GM19238 (cell line): ENCODE data around the gene C12orf60.

Experiments
- DNase-seq: peaks from one replicate; pipeline ENCODE4 v3.0.0; 2011; ENCODE audit warnings: low spot score; ENCODE audit not compliant: insufficient read length

The C12orf60 gene

DNA sequence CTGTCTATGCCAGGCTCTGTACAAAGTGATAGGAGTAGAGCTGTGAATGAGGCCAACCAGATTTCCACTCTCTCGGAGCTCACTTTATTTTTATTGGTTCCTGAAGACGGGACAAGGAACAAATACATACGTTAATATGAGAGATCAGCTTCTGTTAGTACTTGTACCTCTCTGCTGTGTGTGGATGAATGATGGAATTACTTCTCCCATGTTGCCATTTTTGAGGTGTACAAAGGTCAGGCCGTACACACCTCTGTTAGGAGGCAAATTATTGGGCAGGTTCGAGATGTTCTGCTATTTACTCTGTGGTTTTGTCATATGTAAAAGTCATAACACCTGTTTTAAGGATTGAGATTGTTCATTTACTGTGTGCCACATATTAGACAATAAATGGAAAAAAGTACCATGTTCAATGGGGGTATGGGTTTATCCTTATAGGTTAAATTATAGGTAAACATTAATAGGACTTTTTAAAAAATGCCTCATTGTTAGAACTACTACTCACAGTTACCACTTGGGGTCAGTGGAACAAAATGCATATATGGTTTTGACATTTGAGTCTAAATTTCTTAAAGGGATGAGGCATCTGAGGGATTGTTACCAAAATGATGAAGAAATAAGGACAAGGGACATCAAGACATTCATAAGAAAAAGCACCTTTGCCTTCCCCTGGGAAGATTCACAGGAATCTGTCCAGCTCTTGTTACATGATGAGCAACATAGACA is 27.1 kb upstream of the C12orf60 start:
- DNase-seq, result no peak

DNA sequence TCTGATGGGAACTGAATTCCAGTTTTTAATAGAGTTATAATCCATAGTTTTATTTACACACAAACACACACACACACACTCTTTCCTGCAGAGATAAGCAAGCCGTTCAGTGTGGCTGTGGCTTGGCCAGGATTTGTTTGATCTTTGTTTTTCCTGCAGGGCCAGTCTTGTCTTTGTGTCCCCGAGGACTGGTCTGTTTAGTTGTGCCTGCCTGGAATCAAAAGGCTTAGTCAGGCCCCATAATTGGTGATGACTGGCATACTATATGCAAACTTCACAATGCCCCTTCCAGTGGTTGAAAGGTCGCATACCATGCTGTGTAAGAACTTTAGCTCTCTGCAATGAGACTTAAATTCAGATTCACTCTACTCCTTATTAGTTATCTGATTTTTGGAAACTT is 26.2 kb upstream of the C12orf60 start:
- DNase-seq, result no peak

DNA sequence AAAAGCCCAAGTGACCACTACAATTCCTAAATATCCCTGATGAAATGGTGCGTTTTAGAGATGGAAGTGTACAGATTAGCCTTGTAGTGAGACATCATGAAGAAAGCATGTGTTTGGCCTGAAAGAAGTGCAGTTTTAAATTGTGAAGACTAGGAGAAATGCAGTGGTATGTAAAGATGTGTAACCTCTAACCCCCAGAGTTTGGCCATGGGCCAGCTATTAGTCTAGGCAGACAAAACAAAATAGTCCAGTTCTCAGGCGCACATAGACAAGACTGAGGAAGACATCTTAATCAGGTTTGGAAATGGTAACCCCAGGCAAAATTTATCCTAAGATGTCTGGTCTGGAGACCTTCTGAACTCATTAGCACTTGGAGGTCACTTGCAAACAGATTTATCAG is 23.6 kb upstream of the C12orf60 start:
- DNase-seq, result no peak

DNA sequence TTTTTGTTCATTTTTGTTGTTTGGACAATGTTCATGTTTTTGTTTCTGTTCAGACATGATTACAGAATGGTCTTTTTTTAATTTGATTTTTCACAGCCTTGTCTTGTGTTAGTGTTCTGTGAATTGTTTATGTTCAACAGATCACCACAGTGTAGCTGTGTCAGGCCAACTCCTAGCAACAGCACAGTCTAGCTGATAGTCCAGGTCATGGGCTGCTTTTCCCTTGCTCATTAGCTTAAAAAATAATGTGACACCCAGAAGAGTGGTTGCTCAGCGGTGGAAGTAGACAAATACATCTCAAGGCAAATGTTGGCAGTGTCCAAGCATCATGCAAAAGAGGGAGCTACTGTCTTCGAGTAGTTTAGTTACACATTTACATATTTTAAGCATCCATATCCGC is 22.6 kb upstream of the C12orf60 start:
- no peak for DNase-seq

DNA sequence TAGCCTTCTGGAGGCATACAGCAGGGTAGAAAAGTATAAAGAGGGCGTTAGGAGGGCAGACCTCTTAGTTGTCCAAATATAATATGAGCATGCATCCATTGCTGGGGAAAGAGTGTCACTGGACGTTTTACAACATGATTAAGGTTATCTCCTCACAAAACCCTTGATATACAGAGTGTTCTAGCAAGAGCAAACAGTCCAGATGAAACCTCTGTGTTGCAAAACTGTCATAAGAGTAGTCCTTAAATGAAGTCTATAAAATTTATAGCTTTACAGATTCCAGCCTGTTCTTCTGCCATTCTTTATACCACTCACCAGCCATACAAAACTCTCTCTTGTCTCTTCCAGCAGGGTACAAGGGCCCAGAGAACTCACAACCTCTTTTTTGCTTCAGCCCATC is 21.9 kb upstream of the C12orf60 start:
- DNase-seq, result no peak

DNA sequence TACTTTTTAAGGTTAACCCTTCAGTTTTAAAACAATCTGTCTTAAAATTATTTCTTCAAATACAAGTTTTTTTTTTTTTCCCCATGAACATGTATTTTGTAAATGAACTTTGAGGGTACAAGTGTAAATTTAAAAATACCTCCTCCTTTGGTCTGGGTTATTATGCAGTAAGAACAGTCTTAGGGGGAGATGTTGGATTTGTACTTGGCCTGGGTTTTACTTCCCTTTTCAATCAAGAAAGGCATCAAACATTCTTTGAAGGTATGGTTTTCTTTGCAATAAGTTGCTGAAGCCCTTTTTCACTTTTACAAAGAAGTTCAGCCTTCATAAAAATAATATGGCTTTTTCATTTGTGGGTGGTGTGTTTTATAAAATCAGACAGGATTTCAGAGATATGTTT is 20.7 kb upstream of the C12orf60 start:
- DNase-seq, result no peak

DNA sequence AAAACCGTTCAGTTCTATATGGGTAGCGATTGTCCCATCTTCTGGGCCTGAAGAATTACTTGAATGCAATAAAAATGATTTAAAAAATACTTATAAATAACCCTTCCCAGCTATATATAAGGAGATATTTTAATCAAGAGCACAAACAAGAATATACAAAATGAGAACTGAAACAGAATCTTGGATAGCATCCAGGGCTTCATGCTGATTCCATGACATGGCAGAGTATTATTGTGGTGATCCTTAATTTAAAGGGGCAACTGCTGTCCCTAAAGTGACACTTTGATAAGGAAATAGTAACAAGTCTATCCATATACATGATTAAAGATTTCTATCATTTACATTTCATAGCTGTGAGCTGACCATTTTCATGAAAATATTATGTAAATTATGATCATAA is 19.0 kb upstream of the C12orf60 start:
- DNase-seq, result no peak

DNA sequence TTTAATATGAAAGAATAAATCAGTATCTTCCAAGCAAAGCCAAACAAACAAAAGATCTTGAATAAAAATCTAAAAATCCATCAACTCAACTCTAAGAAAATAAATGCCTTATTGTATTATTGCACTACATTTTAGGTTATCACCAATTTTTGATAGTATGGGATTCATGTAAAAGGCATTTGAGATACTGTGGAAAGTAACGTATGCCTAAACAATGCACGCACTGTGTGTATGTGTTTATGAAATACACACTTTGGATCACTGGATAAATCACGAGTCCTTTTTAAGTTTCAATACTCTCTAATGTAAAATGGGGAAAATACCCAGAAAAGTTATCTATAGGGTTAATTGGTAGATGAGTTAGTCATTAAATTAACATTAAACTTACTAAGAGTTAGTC is 17.9 kb upstream of the C12orf60 start:
- no peak for DNase-seq

DNA sequence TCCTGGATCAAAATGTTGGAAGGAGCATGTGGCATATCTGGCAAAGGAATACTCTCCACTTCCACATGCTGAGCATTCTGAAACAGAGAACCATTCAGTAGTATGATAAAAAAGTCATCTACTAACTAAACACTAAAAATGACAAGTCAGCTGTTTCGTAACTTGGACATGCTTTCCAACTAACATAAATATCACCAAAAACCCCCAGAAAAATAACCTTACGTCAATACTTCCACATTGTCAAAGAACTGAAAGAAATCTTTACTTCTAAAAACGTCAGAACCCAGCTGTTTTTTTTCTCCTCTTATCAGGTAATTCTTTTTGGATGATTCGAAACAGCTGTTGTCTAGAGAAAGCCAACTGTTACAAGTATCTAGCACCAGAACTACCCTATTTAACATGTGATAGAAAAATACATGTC is 8.4 kb upstream of the C12orf60 start:
- DNase-seq, result no peak

DNA sequence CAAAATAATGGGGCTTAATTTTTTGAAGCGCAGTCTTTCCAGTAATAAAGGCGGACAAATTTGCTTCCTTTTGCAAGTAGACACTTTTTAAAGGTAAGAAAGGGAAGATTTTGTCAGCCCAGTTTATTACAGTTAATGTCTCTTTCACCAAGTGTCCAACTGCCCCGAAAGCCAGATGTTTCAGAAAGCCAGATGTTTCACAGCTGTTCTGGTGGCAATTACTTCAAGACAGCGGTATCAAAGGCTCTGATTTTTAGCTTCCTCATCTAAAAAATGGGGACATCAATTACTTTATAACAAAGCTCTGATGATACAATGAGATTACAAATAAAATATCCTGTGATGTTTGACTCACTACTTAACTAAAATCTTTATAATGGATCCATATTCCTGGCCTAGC is 1.2 kb upstream of the C12orf60 start:
- no peak for DNase-seq

DNA sequence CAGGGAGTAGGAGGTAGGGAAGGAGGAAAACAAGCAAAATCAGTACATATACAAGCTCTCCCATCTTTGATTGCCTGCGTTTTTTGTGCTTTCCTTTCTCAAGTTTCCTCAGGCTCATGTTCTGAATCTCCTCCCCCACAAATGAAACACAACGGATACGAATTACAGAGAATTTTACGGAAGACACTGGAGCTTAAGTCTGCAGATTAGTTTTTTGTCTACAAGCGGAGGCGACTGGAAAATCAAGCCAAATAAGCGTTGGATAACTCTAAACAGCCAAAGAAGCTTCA is 804 bp upstream of the C12orf60 start:
- no peak for DNase-seq

DNA sequence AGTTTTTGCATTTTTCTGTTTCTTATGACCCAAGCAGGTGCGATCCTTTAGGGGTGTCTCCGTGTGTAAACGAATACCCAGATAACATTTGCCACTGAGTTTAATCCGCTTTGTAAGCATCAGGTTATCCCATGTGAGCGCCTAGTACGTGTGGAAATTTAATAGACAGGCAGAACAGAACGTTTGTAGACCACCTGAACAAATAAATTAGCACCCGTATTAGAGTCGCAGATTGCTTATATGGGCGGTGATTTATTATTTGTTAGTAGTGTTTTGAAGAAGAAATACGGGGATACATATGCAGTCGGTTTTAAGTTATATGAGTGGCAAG is 325 bp downstream of the C12orf60 start:
- no peak for DNase-seq

DNA sequence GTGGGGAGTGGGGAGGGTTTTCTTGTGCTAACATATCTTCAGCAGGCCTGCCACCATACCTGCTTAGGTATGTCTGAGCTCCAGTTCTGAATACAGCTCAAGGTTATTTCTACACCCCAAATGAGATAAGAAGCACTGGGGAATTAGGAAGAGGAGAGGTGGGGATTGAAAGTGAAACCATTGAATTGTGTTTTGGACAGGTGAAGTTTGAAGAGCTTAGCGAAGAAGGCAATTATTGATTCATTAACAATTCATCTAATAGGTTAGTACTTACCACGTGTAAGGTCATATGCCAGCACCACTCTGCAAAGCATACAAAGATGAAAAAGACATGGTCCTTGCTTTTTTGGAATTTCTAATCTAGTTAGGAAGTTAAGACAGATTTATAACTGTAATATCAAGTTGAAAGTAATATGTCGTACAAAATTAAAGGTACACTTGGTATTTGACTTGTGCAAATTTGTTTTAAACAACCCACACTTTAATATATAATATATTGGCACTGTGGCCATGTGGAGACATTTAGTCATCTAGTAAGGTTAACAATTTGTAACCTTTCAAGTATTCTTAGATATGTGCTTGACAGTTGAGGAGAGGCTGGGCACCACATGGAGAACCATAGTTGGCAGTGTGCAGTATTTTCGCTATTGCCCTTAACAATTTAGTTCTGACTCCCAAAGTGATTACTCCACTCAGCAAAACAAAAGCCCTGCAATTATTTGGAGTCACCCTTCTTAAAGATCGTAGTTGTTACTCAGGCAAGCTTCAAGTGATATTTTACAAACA is 6.9 kb downstream of the C12orf60 start:
- DNase-seq, result no peak

DNA sequence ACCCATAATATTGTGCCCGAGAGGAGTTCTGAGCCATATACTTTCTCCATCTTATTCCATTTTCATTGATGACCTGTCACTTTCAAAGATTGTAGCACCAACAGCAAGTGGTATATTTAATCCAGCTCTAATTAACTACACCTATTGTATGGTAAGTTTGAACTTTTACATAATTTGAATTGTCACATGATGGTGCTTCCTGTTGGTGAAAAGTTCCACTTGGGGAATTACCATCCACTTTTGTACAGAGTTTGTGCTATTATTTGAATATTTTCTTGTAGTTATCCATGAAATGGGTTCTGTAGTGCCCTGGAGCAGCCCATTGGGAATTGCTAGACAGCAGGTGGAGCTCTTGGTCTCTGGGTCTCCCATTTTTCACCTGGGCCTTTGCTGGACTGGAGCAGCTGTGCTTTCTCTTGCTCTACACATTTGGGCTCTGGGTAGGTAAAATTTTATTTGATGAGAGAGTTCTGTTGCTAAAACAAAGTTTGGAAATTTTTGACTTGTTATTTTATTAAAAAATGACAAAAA is 7.5 kb downstream of the C12orf60 start:
- DNase-seq, result no peak

DNA sequence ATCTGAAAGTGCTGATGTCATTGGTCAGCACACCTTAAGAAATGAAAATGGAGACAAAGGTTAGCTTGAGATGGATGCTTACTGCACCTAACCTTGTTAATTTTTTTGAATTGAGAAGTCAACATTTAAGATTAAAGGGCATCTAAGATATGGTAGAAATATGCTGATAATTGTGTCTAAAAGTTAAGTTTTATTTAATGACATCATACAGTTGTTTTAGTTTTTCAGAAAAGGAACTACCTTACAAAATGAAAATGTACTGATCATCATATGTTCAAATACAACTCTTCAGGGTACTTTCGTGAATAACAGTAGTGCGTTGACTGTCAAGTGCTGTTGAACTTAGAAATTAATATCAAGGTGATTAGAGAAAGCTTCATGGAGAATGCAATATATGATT is 8.0 kb downstream of the C12orf60 start:
- DNase-seq, result no peak

DNA sequence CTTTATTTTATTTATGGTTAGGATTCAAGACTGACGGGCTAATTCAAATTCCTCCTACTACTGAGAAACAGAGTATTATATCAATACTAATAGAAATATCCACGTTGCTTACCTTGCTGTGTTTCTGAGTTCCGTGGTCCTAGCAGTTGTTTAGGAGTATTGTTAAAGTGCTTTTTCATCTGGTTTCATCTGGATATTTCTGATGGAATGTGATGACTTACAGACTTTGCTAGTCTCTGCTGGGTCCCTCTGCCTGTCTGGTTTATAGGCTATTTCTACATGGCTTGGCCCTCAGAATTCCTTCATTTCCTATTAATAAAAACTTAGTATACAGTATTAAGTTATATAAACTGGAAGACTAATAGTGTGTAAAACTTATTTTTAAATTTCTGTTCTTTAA is 10.5 kb downstream of the C12orf60 start, which contains the start of gene SMCO3:
Gene SMCO3 (minus strand): TSS at position 169 of the 400 bp plus-strand sequence. CDS start 7,502 bp downstream, outside the sequence.
- DNase-seq, result no peak

DNA sequence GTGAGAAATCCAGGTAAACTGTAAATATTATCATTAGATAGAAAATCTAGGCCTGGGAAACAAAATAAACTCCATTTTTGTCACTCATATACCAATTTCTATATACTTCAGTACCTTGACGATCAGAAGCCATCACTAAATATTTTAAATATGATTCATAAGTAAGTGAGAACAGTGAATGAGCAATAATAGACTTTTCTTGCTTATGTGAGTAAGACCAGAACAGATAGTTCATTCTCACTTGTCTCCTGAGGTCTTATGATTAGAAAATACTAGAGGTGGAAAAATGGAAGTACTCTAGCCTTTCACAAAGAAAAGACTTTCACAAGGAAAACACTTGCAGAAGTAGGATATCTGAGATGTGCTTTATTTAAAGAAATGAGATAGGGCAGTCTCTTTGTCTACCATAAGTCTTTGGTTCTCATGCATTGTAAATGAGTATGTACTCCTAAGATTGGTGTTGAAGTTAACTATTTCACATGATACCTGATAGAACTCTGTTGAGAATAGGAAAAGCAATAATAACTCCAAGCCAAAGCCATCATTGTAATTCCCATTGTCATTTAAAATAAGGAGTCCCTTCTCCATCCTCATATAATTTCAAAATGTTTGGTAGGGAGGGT is 20.7 kb downstream of the C12orf60 start:
- DNase-seq, result no peak

DNA sequence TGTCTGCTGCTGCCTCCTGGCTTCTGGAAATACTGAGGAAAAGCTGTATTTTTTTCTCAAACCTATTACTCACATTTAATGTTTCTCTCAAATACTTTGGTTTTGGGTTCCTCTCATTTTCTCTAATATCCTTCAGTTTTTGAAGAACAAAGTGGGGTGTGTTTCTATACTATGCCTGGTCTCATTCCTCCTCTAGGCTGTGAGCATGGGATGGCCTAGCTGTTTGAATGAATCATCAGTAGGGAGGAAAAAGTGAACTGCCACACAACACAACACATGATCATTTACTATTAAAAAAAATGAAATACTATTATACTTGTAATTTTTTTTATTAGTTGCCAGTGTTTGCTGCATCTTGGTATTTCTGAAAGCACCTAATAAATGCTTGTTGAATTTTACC is 21.8 kb downstream of the C12orf60 start:
- DNase-seq, result no peak

DNA sequence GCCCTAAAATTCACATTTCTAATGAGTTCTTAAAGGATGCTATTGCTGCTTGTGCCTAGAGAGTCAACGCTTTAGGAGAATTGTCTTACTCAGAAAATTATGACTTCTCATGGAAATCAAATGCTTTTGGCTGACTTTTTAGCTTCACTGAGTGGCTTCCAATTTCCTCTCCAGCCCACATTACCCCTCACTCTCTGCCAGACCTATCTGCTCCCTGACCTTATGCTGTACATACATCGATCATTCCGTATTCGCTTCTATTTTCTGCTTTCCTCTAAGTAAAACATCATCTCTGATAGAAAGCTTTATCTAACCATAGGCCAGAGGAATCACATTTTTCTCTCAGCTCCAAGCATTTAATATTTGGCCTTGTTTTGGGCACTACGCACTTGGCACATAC is 23.0 kb downstream of the C12orf60 start:
- DNase-seq, result no peak

DNA sequence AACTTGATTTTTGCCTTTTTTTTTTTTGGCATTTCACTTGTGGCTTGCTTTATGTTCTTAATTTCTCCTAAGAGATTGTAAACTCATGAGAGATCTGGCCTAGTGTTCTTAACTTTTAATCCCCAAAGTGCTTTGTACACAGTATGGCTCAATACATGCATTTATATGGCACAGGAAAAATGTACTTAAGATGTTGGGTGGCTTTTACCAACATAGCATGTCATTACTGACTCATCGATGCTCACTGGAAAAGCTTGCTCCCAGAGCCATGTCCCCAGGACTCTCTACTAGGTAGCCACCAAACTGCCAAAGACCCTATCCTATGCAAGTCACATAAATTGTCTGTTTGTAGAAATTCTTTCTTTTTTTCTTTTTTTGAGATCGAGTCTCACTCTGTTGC is 23.6 kb downstream of the C12orf60 start:
- DNase-seq, result no peak

DNA sequence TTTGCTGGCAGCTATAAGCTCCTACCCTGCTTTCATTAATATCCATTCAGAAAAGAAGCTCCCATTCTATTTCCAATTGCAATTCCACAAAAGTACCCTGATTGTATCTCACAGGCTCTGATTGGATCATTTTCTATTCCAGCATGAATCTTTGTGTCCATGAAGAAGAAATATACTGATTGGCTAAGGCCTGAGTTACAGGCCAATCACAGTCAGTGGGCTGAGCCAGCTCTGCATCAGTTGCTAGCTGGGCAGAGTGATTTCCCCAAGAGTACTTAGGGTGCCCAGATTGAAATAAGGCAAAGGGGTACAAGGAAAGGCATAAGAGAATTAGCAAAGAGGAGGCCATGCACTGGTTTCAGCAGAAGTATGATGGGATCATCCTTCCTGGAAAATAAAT is 25.4 kb downstream of the C12orf60 start:
- DNase-seq, result no peak

DNA sequence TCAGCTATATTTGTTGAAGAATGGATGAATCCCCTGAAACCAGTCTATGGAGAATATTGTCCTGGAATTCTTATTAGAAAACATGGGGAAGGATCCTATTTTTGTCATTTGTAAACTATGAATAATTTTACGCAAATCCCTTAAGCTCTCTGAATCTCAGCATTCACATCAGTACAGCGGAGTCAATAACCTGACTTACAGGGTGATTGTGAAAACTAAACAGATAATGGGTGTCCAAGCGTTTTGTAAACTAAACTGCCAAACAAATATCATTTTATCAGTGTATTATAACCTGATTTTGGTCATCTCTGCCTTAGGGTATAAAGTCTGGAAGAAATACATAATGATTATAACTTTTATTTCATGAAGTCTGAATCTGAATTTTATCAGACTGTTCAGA is 29.9 kb downstream of the C12orf60 start:
- no peak for DNase-seq

DNA sequence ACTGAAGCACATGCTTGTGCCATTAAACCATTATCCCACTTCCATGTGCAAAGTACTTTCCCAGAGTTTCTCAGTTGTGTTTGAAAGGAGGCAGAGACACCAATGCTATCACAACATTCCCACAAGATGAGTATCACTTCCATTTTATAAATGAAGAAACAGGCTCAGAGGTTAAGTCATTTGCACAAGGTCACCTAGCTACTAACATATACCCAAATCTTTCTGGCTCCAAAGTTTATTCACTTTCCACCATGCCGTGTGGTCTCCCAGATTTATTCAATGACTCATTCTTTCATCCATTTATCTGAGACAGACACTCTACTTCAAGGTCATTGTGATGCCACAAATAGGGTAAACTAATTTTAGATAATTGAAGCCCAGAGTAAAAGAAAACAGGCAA is 30.5 kb downstream of the C12orf60 start:
- no peak for DNase-seq
